ENCODE data around the gene FADS6. TPM values are rescaled to one million over a fixed set of nuclear protein-coding genes. Genes with fewer than 3 reads are reported as not detected.

Gene FADS6
- total and polyA plus RNA-seq, 7 donors, result 0.01 TPM; not detected in 6

- Histone ChIP-seq H3K27me3 (ENCODE audit: insufficient read depth in 3 of 3, low read length in 2 of 3) (peaks cover 0 to 73% (median 20%) of the 10 kb centered on the region in 3 donors), H3K9me3 (no peaks in the 10 kb centered on the region), H3K36me3 (ENCODE audit: insufficient read depth in 1 of 2, low read depth in 1 of 2) (no peaks in the 10 kb centered on the region), H3K4me3 (no peak overlapping the region), H3K4me1 (no peaks in the 10 kb centered on the region), H3K27ac (no peak overlapping the region)
- no peak for DNase-seq
- ATAC-seq, result peak in 1 of 4 donors; percentile 9
- no peak for TF ChIP-seq CTCF (IDR thresholded peaks at IDR 0.05)
- 38 to 41% (median 38%) methylated on average over 20 of the region's 20 CpGs for WGBS, 3 donors
- intact Hi-C loops (cut with DNase I), result no loop called here
Measured at GRCh38 chr17:74892013-74892841, 1.2 kb downstream of the FADS6 start.

- no peaks in the 10 kb centered on the region for H3K4me1 ChIP-seq
- no peak for ATAC-seq
- H3K9me3 ChIP-seq, result no peaks in the 10 kb centered on the region
- no peak for TF ChIP-seq CTCF (IDR thresholded peaks at IDR 0.05)
- intact Hi-C loops (cut with DNase I), result no loop called here
- H3K4me3 ChIP-seq, result no peak overlapping the region
- no peak for DNase-seq
- no peaks in the 10 kb centered on the region for H3K36me3 ChIP-seq (ENCODE audit: insufficient read depth in 1 of 2, low read depth in 1 of 2)
- peaks cover 0 to 66% (median 20%) of the 10 kb centered on the region in 3 donors for H3K27me3 ChIP-seq (ENCODE audit: insufficient read depth in 3 of 3, low read length in 2 of 3)
- 85 to 88% (median 85%) methylated on average over 7 of the region's 7 CpGs for WGBS, 3 donors
- H3K27ac ChIP-seq, result no peak overlapping the region
Measured at GRCh38 chr17:74890554-74890953, 2.9 kb downstream of the FADS6 start.

- no peaks in the 10 kb centered on the region for H3K36me3 ChIP-seq (ENCODE audit: insufficient read depth in 1 of 2, low read depth in 1 of 2)
- WGBS, 3 donors, result 40 to 44% (median 40%) methylated on average over 13 of the region's 13 CpGs
- intact Hi-C loops (cut with DNase I), result no loop called here
- no peaks in the 10 kb centered on the region for H3K4me1 ChIP-seq
- H3K27me3 ChIP-seq (ENCODE audit: insufficient read depth in 3 of 3, low read length in 2 of 3), result peaks cover 0 to 51% (median 13%) of the 10 kb centered on the region in 3 donors
- no peaks in the 10 kb centered on the region for H3K9me3 ChIP-seq
- ATAC-seq, result no peak
- no peak overlapping the region for H3K27ac ChIP-seq
- DNase-seq, result no peak
- TF ChIP-seq CTCF (IDR thresholded peaks at IDR 0.05), result no peak
- H3K4me3 ChIP-seq, result no peak overlapping the region
Measured at GRCh38 chr17:74888469-74888868, 5.0 kb downstream of the FADS6 start.

- no peaks in the 10 kb centered on the region for H3K4me1 ChIP-seq
- intact Hi-C loops (cut with DNase I), result no loop called here
- 58 to 64% (median 60%) methylated on average over 15 of the region's 15 CpGs for WGBS, 3 donors
- H3K27me3 ChIP-seq (ENCODE audit: insufficient read depth in 3 of 3, low read length in 2 of 3), result peaks cover 0 to 15% (median 2%) of the 10 kb centered on the region in 3 donors
- H3K27ac ChIP-seq, result no peak overlapping the region
- no peaks in the 10 kb centered on the region for H3K36me3 ChIP-seq (ENCODE audit: insufficient read depth in 1 of 2, low read depth in 1 of 2)
- H3K4me3 ChIP-seq, result no peak overlapping the region
- DNase-seq (no peak), ATAC-seq (no peak)
- no peak for TF ChIP-seq CTCF (IDR thresholded peaks at IDR 0.05)
- H3K9me3 ChIP-seq, result no peaks in the 10 kb centered on the region
Measured at GRCh38 chr17:74883241-74883745, 10.1 kb downstream of the FADS6 start.
